ENCODE measurements around the gene CCDC198.

The CCDC198 gene

GRCh38 chr14:57462551-57462950 lies 31.1 kb downstream of the CCDC198 start:
- no peak for DNase-seq

GRCh38 chr14:57461777-57462320 lies 31.8 kb downstream of the CCDC198 start:
- no peak for DNase-seq

- no peak for DNase-seq
Measured at GRCh38 chr14:57435923-57436322, 57.7 kb downstream of the CCDC198 start.

DNA sequence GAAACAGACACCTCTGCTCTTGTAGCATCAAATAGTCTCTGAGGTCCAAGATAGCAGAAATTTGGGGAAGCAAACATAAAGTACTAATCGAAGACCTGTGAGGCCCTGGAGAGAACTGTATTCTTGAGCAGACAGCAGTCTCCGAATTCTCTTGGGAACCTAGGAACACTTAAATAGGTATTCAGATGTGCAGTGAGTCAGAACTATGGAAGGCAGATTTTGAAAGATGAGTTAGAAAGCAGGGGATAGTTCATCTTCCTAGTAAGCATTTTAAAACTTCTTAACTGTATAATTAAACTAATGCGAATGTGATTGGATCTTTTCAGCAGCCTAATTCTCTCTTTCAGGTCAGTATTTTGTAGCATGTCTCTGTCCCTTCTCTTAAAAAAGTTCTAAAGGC lies 72.7 kb downstream of the CCDC198 start:
- DNase-seq: no peak

DNA sequence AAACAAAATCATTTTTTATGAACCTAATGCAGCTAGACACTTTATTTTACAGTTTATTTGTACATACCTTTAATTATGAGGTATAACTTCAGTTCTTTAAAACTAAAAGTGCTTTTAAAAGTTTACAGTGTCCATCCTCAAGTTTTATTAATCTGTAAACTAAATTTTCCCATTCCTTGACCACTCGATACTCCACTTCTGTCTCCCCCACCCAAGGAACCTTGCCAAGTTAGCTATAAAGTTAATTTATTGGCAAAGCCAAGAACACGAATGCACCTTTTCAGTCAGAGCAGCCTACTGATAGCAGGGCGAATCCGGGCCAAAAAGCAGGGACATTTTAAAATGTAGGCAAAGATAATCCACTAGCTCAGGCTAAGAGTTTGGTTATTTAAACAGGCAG lies 73.6 kb downstream of the CCDC198 start:
- DNase-seq: no peak

All from NCI-H510A treated with DMSO at 0.1 percent for 48 hours (cell line).